HUES48 (cell line): ENCODE results near the gene GRIFIN.

Source experiments
- H3K27ac ChIP-seq: one replicate; pipeline ENCODE4 v1.7.0; 2013; ENCODE audit warnings: low read depth, low read length, inconsistent platforms
- H3K27me3 ChIP-seq: 2 replicates; pipeline ENCODE4 v1.6.1; 2013; ENCODE audit warnings: mild to moderate bottlenecking, low read length; ENCODE audit not compliant: control insufficient read depth, insufficient read depth
- H3K36me3 ChIP-seq: 2 replicates; pipeline ENCODE4 v1.6.1; 2013; ENCODE audit warnings: low read length; ENCODE audit not compliant: control insufficient read depth, insufficient read depth
- H3K4me1 ChIP-seq: 2 replicates; pipeline ENCODE4 v1.6.1; 2013; ENCODE audit warnings: mild to moderate bottlenecking, low read length; ENCODE audit not compliant: control insufficient read depth, insufficient read depth
- H3K4me3 ChIP-seq: 2 replicates; pipeline ENCODE4 v1.5.1; 2013; ENCODE audit warnings: mild to moderate bottlenecking, low read depth, low read length
- H3K9ac ChIP-seq: 2 replicates; pipeline ENCODE4 v1.6.1; 2013; ENCODE audit warnings: mild to moderate bottlenecking, low read depth, low read length, moderate library complexity
- H3K9me3 ChIP-seq: 2 replicates; pipeline ENCODE4 v1.6.1; 2013; ENCODE audit warnings: low read length; ENCODE audit not compliant: control insufficient read depth, insufficient read depth

GRIFIN gene

DNA sequence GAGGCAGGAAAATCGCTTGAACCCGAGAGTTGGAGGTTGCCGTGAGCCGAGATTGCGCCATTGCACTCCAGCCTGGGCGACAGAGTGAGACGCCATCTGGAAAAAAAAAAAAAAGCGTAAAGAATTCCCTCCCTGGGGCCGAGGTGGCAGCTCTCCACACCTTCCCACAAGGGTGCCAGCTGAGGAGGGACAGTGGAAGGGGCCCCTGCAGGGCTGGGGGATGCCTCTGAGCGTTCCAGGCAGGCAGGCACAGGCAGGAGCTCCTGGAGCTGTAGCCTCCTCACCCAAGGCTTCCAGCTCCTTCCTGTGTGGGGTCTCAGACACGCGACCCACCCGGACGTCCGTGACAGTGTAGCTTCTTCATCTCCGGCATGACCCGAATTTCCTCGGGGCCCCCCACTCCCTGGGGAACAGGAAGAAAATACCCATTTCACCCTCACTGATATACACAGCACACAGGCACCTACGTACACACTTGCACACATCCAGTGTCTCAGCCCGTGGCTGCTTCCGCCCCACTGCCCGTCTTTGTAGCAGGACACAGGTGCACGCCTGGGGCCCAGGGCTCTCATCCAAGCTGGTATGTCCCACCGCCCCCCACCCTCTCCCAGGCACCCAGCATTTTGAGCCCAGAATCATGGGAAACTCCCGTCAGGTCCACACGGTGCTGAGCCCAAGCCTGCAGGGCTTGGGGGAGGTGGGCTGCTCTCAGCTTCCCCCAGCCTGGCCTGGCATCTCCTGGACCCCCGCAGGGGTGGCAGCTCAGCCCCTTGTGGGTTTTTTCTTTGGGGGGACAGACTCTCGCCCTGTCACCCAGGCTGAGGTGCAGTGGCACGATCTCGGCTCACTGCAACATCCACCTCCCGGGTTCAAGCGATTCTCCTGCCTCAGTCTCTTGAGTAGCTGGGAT, 25.7 kb downstream of the GRIFIN start:
- H3K27me3 ChIP-seq: no peaks in the 10 kb centered on the region
- no peaks in the 10 kb centered on the region for H3K9me3 ChIP-seq
- no peaks in the 10 kb centered on the region for H3K36me3 ChIP-seq
- no peak overlapping the region for H3K9ac ChIP-seq
- no peak overlapping the region for H3K27ac ChIP-seq
- H3K4me3 ChIP-seq: no peak overlapping the region
- peaks cover 5% of the 10 kb centered on the region; the same call in 1 of the 2 replicates for H3K4me1 ChIP-seq

DNA sequence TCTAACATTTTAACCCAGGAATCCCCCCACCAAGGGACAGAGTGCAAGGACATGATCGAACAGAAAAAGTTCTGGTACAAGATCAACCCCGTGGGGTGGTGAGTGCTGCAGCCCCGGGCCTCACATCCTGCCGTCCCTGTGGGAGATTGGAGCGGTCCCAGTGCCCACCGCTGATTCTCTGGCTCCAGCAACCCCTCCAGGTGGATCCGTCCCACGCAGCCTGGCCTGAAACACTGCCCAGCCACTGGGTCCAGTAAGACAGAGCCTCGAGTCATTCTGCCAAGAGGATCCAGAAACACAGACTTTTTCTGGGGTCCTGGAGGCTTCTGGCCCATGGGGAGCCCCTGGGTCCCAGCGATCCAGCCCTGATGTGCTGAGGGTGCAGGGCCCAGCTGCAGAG, 29.5 kb downstream of the GRIFIN start:
- Histone ChIP-seq H3K36me3 (no peaks in the 10 kb centered on the region), H3K9ac (no peak overlapping the region), H3K4me1 (0 out of 2 replicates have a peak, but pooled peaks cover 1% of the 10 kb centered on the region), H3K4me3 (no peak overlapping the region), H3K27me3 (no peaks in the 10 kb centered on the region), H3K9me3 (no peaks in the 10 kb centered on the region), H3K27ac (no peak overlapping the region)

DNA sequence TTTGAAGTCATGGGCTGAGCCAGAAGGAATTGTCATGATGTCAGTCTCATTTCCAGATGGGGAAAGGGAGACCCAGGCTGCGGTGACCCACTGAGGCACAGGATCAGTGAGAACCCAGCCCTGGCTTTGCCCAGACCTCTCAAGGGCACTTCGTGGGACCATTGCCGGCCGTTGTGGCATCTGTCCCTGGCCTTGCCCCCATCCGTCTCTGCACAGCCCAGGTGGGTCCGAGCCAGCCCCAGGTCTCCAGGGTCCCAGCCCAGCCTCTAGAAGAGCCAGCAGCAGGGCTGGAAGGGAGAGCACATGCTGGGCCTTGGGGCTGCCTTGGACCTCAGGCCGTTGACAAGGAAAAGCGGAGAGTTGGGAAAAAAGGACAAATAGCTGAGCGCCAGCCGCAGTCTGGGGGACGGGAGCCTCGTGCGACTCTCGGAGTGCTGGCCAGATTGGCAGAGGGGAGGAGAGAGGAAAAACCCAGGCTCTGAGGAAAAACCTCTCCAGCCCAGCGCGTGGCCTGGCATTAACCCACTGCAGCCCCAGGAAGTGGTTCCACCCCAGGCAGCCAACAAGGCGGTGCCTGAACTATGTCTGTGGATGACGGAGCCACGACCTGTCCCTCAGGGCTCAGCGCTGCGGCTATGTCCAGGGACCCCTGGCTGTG, 30.2 kb downstream of the GRIFIN start:
- no peak overlapping the region for H3K4me3 ChIP-seq
- H3K9ac ChIP-seq: no peak overlapping the region
- no peaks in the 10 kb centered on the region for H3K4me1 ChIP-seq
- H3K9me3 ChIP-seq: no peaks in the 10 kb centered on the region
- no peaks in the 10 kb centered on the region for H3K27me3 ChIP-seq
- no peaks in the 10 kb centered on the region for H3K36me3 ChIP-seq
- H3K27ac ChIP-seq: no peak overlapping the region

DNA sequence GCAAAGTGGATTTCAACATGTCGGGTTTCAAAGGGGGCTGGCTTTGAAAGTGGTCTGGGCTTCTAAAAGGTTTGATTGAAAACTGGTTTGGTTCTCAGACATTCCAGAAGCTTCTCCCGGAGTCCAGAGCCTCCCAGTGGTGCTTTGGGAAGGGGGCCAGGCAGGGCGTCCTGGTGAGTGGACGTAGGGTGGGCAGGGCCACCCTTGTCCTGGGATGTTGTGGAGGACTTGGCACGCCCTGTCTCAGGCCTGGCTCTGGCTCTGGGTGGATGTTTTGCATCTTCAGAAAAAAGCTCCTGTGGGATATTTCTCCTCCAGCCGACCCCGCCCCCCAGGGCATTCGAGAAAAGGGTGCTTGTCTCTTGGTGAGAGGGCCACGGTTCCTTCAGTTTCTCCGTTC, 31.2 kb downstream of the GRIFIN start:
- Histone ChIP-seq H3K9ac (no peak overlapping the region), H3K4me1 (no peaks in the 10 kb centered on the region), H3K27ac (no peak overlapping the region)

DNA sequence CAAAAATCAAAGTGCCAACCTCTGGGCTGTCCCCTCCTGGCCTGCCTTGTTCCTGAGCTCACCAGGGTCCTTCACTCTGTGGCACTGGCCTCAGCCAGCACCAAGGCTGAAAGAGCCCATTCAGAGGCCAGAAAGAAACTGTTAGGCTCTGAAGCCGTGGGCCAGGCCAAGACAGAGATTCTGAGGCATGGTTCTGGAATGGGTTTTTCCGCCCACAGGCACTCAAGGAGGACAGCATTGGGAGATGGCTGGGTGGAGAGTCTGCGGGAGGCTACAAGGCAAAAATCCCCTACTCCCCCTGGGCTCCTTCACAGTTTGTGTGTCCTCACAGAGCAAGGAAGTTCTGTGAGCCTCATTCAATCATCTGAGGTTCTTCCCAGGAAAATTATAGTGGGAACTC, 31.7 kb downstream of the GRIFIN start:
- Histone ChIP-seq H3K9ac (no peak overlapping the region), H3K27ac (no peak overlapping the region), H3K36me3 (no peaks in the 10 kb centered on the region), H3K27me3 (no peaks in the 10 kb centered on the region), H3K4me1 (no peaks in the 10 kb centered on the region), H3K9me3 (no peaks in the 10 kb centered on the region), H3K4me3 (no peak overlapping the region)

More for the DNA sequence above, 31.2 kb downstream of the GRIFIN start:
- H3K4me3 ChIP-seq: no peak overlapping the region
- no peaks in the 10 kb centered on the region for H3K9me3 ChIP-seq
- H3K27me3 ChIP-seq: no peaks in the 10 kb centered on the region
- no peaks in the 10 kb centered on the region for H3K36me3 ChIP-seq

DNA sequence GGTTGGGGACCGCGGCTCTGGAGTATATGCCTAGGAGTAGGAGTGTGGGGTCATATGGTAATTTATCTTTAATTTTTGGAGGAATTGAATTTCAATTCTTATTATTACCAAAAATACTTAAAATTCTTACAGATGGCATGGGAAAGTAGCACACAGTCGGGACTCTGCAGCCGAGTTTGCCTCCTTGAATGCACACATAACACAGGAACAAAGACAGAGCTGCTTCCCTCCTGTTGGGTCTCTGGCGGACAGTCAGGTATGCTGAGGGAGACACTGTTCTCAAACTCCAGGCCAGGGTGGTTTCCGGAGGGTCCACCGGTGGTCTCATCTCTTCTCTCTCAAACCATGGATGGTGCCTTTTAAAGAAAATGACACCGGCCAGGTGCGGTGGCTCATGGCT, 32.7 kb downstream of the GRIFIN start:
- H3K9ac ChIP-seq: no peak overlapping the region

DNA sequence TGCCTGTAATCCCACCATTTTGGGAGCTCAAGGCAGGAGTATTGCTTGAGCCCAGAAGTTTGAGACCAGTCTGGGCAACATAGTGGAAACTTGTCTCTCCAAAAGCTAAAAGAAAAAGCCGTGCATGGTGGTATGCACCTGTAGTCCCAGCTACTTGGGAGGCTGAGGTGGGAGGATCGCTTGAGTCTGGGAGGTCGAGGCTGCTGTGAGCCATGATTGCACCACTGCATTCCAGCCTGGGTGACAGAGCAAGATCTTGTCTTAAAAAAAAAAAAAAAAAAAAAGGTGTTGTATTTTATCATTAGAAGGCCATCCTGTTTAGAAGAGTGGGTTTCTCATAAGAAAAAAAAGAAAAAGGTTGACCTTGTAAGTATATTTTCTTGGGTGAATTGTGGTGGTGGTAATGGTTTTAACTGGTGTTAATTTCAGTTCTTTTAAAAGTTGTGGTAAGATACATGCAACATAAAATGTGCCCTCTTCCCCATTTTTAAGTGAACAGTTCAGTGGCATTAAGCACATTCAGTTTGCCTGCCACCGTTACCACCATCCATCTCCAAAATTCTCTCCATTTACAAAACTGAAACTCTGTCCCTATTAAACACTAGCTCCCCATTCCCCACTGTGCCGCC, 34.7 kb downstream of the GRIFIN start:
- H3K36me3 ChIP-seq: peaks cover 4% of the 10 kb centered on the region; the same call in 1 of the 2 replicates
- H3K9me3 ChIP-seq: no peaks in the 10 kb centered on the region
- no peak overlapping the region for H3K9ac ChIP-seq
- H3K27me3 ChIP-seq: no peaks in the 10 kb centered on the region
- no peak overlapping the region for H3K4me3 ChIP-seq
- no peaks in the 10 kb centered on the region for H3K4me1 ChIP-seq
- H3K27ac ChIP-seq: no peak overlapping the region

More for the DNA sequence above, 32.7 kb downstream of the GRIFIN start:
- no peak overlapping the region for H3K4me3 ChIP-seq
- H3K27ac ChIP-seq: no peak overlapping the region
- no peaks in the 10 kb centered on the region for H3K9me3 ChIP-seq
- no peaks in the 10 kb centered on the region for H3K27me3 ChIP-seq
- H3K4me1 ChIP-seq: no peaks in the 10 kb centered on the region
- H3K36me3 ChIP-seq: no peaks in the 10 kb centered on the region

DNA sequence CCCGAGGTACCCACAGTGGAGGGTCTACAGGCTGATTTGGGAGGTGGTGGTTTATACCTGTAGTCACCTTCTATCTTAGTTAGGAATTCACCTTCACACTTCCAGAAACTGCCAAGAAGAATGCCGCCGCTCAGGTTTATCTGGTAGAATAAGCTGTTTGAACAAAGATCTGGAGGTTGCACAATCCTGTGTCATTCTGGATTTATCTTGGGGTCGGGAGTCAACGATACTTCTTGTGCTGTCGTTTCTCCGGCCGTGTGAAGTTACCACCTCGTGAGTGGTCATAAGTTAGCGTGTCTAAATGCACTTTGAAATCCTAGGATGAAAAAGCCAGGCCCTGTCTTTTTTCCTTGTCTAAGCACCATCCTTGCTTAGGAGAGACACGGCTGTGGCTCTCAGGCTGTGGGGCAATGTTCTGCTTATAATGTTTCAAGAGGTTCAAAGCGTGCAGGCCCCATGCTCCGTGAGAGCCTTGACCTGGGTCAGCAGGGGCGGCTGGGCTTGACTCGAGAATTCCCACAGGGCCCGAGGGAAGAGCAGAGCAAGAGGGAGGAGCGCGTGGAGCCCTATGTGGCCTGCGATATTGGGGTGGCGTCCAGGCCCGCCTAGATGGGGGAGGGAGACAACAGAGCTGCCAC, 35.5 kb downstream of the GRIFIN start:
- no peak overlapping the region for H3K27ac ChIP-seq
- H3K36me3 ChIP-seq: peaks cover 8% of the 10 kb centered on the region; the same call in 1 of the 2 replicates
- no peak overlapping the region for H3K4me3 ChIP-seq

DNA sequence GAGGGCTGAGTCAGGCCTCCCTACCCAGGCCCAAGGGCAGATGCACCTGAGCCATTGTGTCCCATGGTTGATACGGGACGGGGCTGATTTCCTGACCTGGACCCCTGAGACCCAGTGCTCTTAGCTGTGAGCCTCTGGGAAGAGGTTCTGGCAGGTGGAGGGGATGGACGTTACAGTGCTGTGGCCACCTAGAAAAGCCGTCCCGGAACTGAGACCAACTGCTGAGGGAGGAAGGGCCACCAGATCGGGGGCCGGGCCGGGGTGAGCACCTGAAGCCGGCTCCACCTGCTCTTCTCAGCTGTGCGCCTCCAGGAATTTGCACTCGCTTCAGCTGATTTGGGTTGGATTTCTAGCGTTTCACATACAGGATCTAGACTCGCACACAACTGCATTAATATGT, 37.4 kb downstream of the GRIFIN start:
- no peaks in the 10 kb centered on the region for H3K27me3 ChIP-seq
- no peak overlapping the region for H3K4me3 ChIP-seq
- H3K9ac ChIP-seq: no peak overlapping the region
- no peak overlapping the region for H3K27ac ChIP-seq
- H3K4me1 ChIP-seq: no peaks in the 10 kb centered on the region
- H3K36me3 ChIP-seq: peaks cover 15% of the 10 kb centered on the region
- H3K9me3 ChIP-seq: no peaks in the 10 kb centered on the region

More for the DNA sequence above, 35.5 kb downstream of the GRIFIN start:
- no peak overlapping the region for H3K9ac ChIP-seq
- H3K4me1 ChIP-seq: no peaks in the 10 kb centered on the region
- H3K27me3 ChIP-seq: no peaks in the 10 kb centered on the region
- no peaks in the 10 kb centered on the region for H3K9me3 ChIP-seq

DNA sequence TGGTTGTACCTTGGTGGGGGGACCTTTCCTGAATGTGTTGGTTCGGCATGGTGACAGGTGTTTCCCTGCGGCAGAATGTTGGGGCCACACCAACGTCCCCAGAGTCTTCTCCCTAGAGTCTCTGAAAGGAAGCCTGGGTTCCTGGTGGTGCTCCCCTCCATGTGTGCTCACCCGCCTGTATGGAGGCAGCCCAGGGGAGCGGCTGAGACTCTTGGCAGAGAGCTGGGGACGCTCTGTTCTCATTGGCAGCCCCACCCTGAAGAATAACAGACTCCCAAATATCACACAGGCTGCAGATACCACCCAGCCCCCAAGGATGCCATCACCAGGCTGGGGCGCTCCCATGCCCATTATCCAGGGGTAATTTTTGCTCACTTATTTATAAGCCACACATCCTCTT, 38.0 kb downstream of the GRIFIN start:
- Histone ChIP-seq H3K9me3 (no peaks in the 10 kb centered on the region), H3K27ac (no peak overlapping the region), H3K9ac (no peak overlapping the region), H3K27me3 (no peaks in the 10 kb centered on the region), H3K4me3 (no peak overlapping the region), H3K4me1 (no peaks in the 10 kb centered on the region), H3K36me3 (peaks cover 21% of the 10 kb centered on the region)
